H1 (cell line): ENCODE results near the gene C4orf33. TPM values are rescaled to one million over a fixed set of nuclear protein-coding genes. Genes with fewer than 3 reads are reported as not detected.

Source experiments
- CTCF ChIA-PET: fragments of 300-600 bp; sonication (Branson Sonifier 250); formaldehyde crosslinking; loops from one replicate; lab custom pipeline; 2021; ENCODE audit not compliant: partially characterized antibody; lab: Charles Lee
- POLR2A ChIA-PET: fragments of 300-600 bp; sonication (Branson Sonifier 250); formaldehyde crosslinking; loops from one replicate; lab custom pipeline; 2021; ENCODE audit warnings: inconsistent platforms; ENCODE audit not compliant: partially characterized antibody; lab: Charles Lee
- DNase-seq, 2 experiments: peaks; one replicate each; pipeline versions ENCODE4 v3.0.0 to v3.0.0-alpha.2; 2010 to 2022; ENCODE audit warnings: low spot score in 2 of 2, low read depth in 1 of 2, mixed read lengths in 1 of 2
- FAIRE-seq: peaks from 2 replicates; lab custom pipeline; 2011; peaks lifted over from hg19 to GRCh38; lab: Jason Lieb, UNC
- H2AFZ ChIP-seq: 2 replicates; pipeline ENCODE4 v1.8.1; 2012; ENCODE audit warnings: low read length, inconsistent platforms
- H2AK5ac ChIP-seq: 2 replicates; pipeline ENCODE4 v1.6.1; 2013; ENCODE audit warnings: low read depth, low read length
- H2BK120ac ChIP-seq: replicated peaks from 2 replicates; pipeline ENCODE3; 2013; ENCODE audit warnings: low read depth, low read length, inconsistent platforms
- H2BK12ac ChIP-seq: 2 replicates; pipeline ENCODE4 v1.6.1; 2013; ENCODE audit warnings: low read depth, low read length
- H2BK15ac ChIP-seq: 2 replicates; pipeline ENCODE4 v1.6.1; 2013; ENCODE audit warnings: low read length
- H2BK20ac ChIP-seq: 2 replicates; pipeline ENCODE4 v1.6.1; 2013; ENCODE audit warnings: low read length
- H2BK5ac ChIP-seq: 2 replicates; pipeline ENCODE4 v1.6.1; 2013; ENCODE audit warnings: low read depth, low read length
- H3K14ac ChIP-seq: 2 replicates; pipeline ENCODE4 v1.6.1; 2013; ENCODE audit warnings: inconsistent platforms; ENCODE audit not compliant: insufficient read length
- H3K18ac ChIP-seq: 2 replicates; pipeline ENCODE4 v1.6.1; 2013; ENCODE audit warnings: low read length; ENCODE audit errors: extremely low read depth
- H3K23ac ChIP-seq: 2 replicates; pipeline ENCODE4 v1.6.1; 2013; ENCODE audit warnings: inconsistent platforms; ENCODE audit not compliant: insufficient read length
- H3K23me2 ChIP-seq: 2 replicates; pipeline ENCODE4 v1.6.1; 2013; ENCODE audit warnings: low read depth, low read length
- H3K27ac ChIP-seq: 2 replicates; pipeline ENCODE4 v1.6.1; 2011; ENCODE audit warnings: low read depth, low read length, inconsistent platforms
- H3K27me3 ChIP-seq, 4 experiments: replicated peaks in 1 of 4; 1 replicate in 1 of 4; 2 replicates in 3 of 4; pipeline versions ENCODE4 v1.6.1 to v1.8.1; 2011 to 2013; ENCODE audit warnings: low read length in 3 of 4, mild to moderate bottlenecking in 3 of 4, inconsistent platforms in 2 of 4, mixed read lengths in 2 of 4, moderate library complexity in 1 of 4; ENCODE audit not compliant: control insufficient read depth in 3 of 4, insufficient read depth in 3 of 4; ENCODE audit errors: extremely low read depth in 1 of 4
- H3K36me3 ChIP-seq, 4 experiments: 2 replicates each; pipeline versions ENCODE4 v1.6.1 to v1.8.1; 2011 to 2013; ENCODE audit warnings: mild to moderate bottlenecking in 4 of 4, low read length in 3 of 4, moderate library complexity in 2 of 4, control low read depth in 1 of 4, inconsistent platforms in 1 of 4; ENCODE audit not compliant: insufficient read depth in 4 of 4, control insufficient read depth in 2 of 4
- H3K4ac ChIP-seq: replicated peaks from 2 replicates; pipeline ENCODE3; 2013; ENCODE audit warnings: low read length, low read depth, mixed read lengths, inconsistent platforms; ENCODE audit not compliant: insufficient read length
- H3K4me1 ChIP-seq, 4 experiments: replicated peaks in 1 of 4; 1 replicate in 1 of 4; 2 replicates in 3 of 4; pipeline versions ENCODE4 v1.6.1 to v1.8.1; 2011 to 2013; ENCODE audit warnings: low read length in 3 of 4, inconsistent platforms in 2 of 4, mixed read lengths in 1 of 4; ENCODE audit not compliant: insufficient read depth in 4 of 4, control insufficient read depth in 3 of 4
- H3K4me2 ChIP-seq, 2 experiments: 2 replicates each; pipeline versions ENCODE4 v1.6.1 to v1.8.1; 2011 to 2013; ENCODE audit warnings: low read depth in 2 of 2, low read length in 2 of 2, control low read depth in 1 of 2, inconsistent platforms in 1 of 2, mild to moderate bottlenecking in 1 of 2; ENCODE audit not compliant: insufficient read depth in 1 of 2
- H3K4me3 ChIP-seq, 4 experiments: fragments of 200-600, 300-600 bp in 1 of 4; sonication (generic), shearing (Covaris generic), sonication (Bioruptor Twin) in 1 of 4; 2 replicates each; pipeline versions ENCODE4 v1.5.1 to v1.8.1; 2011 to 2016; ENCODE audit warnings: low read length in 4 of 4, low read depth in 3 of 4, control low read depth in 2 of 4, inconsistent platforms in 2 of 4, mild to moderate bottlenecking in 2 of 4, mixed read lengths in 1 of 4, moderate library complexity in 1 of 4; ENCODE audit not compliant: insufficient read depth in 2 of 4; ENCODE audit errors: extremely low read depth in 1 of 4
- H3K56ac ChIP-seq: replicated peaks from 2 replicates; pipeline ENCODE3; 2013; ENCODE audit warnings: low read depth, mild to moderate bottlenecking, mixed read lengths, low read length, inconsistent platforms; ENCODE audit not compliant: insufficient read length
- H3K79me1 ChIP-seq: 2 replicates; pipeline ENCODE4 v1.6.1; 2013; ENCODE audit warnings: low read depth, low read length, control low read depth
- H3K79me2 ChIP-seq, 2 experiments: 2 replicates each; pipeline versions ENCODE4 v1.6.1 to v1.8.1; 2012 to 2013; ENCODE audit warnings: low read length in 2 of 2, mild to moderate bottlenecking in 2 of 2, inconsistent platforms in 1 of 2; ENCODE audit not compliant: insufficient read depth in 2 of 2, control insufficient read depth in 1 of 2
- H3K9ac ChIP-seq, 4 experiments: replicated peaks in 1 of 4; 1 replicate in 1 of 4; 2 replicates in 3 of 4; pipeline versions ENCODE4 v1.6.1 to v1.8.1; 2011 to 2013; ENCODE audit warnings: low read depth in 3 of 4, low read length in 3 of 4, control low read depth in 2 of 4, mild to moderate bottlenecking in 2 of 4, moderate library complexity in 2 of 4, inconsistent platforms in 1 of 4; ENCODE audit errors: extremely low read depth in 1 of 4
- H3K9me3 ChIP-seq, 2 experiments: 2 replicates each; pipeline versions ENCODE4 v1.6.1 to v1.8.1; 2012 to 2013; ENCODE audit warnings: mild to moderate bottlenecking in 2 of 2, moderate library complexity in 2 of 2, control low read depth in 1 of 2, inconsistent platforms in 1 of 2, low read depth in 1 of 2, low read length in 1 of 2, mixed read lengths in 1 of 2; ENCODE audit not compliant: insufficient read depth in 2 of 2
- H4K20me1 ChIP-seq, 2 experiments: replicated peaks in 1 of 2; 2 replicates each; pipeline versions ENCODE3 to v1.8.1; 2011 to 2013; ENCODE audit warnings: inconsistent platforms in 2 of 2, low read length in 2 of 2, mild to moderate bottlenecking in 1 of 2; ENCODE audit not compliant: insufficient read depth in 2 of 2, control insufficient read depth in 1 of 2
- H4K5ac ChIP-seq: 2 replicates; pipeline ENCODE4 v1.6.1; 2013; ENCODE audit warnings: low read length, low read depth, mixed read lengths, inconsistent platforms; ENCODE audit not compliant: insufficient read length
- H4K8ac ChIP-seq: 2 replicates; pipeline ENCODE4 v1.8.0; 2013; ENCODE audit warnings: mild to moderate bottlenecking, moderate library complexity, low read length, inconsistent platforms; ENCODE audit not compliant: insufficient read depth; ENCODE audit errors: extremely low read depth
- H4K91ac ChIP-seq: replicated peaks from 2 replicates; pipeline ENCODE3; 2013; ENCODE audit warnings: low read length, mixed read lengths, inconsistent platforms; ENCODE audit not compliant: insufficient read length
- ATF2 ChIP-seq: IDR thresholded peaks from 2 replicates; pipeline ENCODE4 v1.6.1; 2012; ENCODE audit warnings: low read length, inconsistent platforms
- BACH1 ChIP-seq: IDR thresholded peaks from 2 replicates; pipeline ENCODE4 v1.6.1; 2012; ENCODE audit warnings: low read length, improper control_type of control experiment
- CBX5 ChIP-seq: fragments of 300-800, 300-1000 bp; sonication (generic); IDR thresholded peaks from 2 replicates; pipeline ENCODE4 v1.7.1; 2016; ENCODE audit warnings: antibody characterized with exemption, low read length, low read depth
- CHD2 ChIP-seq: IDR thresholded peaks from 2 replicates; pipeline ENCODE4 v1.6.1; 2012; ENCODE audit warnings: low read length, improper control_type of control experiment
- CTCF ChIP-seq, 3 experiments: IDR thresholded peaks; 1 replicate in 2 of 3; 2 replicates in 1 of 3; pipeline versions ENCODE4 v1.5.1 to v1.6.1; 2011; ENCODE audit warnings: low read length in 3 of 3, mild to moderate bottlenecking in 3 of 3, inconsistent platforms in 2 of 3, low read depth in 1 of 3, moderate library complexity in 1 of 3; ENCODE audit not compliant: insufficient read depth in 1 of 3; ENCODE audit errors: control extremely low read depth in 1 of 3
- FOSL1 ChIP-seq: IDR thresholded peaks from 2 replicates; pipeline ENCODE4 v1.6.1; 2011; ENCODE audit warnings: mild to moderate bottlenecking, low read depth, low read length, moderate library complexity; ENCODE audit not compliant: insufficient read depth
- JUND ChIP-seq: IDR thresholded peaks from 2 replicates; pipeline ENCODE4 v1.6.1; 2011; ENCODE audit warnings: mild to moderate bottlenecking, improper control_type of control experiment, low read length
- RAD21 ChIP-seq, 2 experiments: IDR thresholded peaks in 1 of 2; conservative IDR thresholded peaks in 1 of 2; 2 replicates each; pipeline ENCODE4 v1.6.1; 2011; ENCODE audit warnings: low read depth in 2 of 2, low read length in 2 of 2, improper control_type of control experiment in 1 of 2, inconsistent platforms in 1 of 2, mild to moderate bottlenecking in 1 of 2, moderate library complexity in 1 of 2
- SIRT6 ChIP-seq: IDR thresholded peaks from one replicate; pipeline ENCODE4 v1.7.1; 2012; ENCODE audit warnings: low read length, inconsistent platforms
- TBP ChIP-seq: IDR thresholded peaks from 2 replicates; pipeline ENCODE4 v1.6.1; 2011; ENCODE audit warnings: low read depth, low read length, improper control_type of control experiment
- polyA plus RNA-seq, 7 experiments: library from polyadenylated mRNA; depleted of rRNA in 3 of 7; stranded (reverse) in 5 of 7; unstranded in 2 of 7; fragments of >200 nt in 5 of 7; fragments of 200-250 nt in 2 of 7; gene quantifications; 1 replicate in 5 of 7; 2 replicates in 1 of 7; 4 replicates in 1 of 7; pipeline versions ENCODE4 v1.2.1 to v1.2.3, GENCODE V29; 2011 to 2013; ENCODE audit warnings: missing spikeins in 2 of 7, mixed read lengths in 2 of 7
- total RNA-seq: library from RNA; stranded (reverse); fragmentation: NEBNext Ultra II Directional; extraction: Animal tissue kit (Norgen Biotek cat#: 25700); gene quantifications from 2 replicates; pipeline ENCODE4 v1.2.1, GENCODE V29; 2021

C4orf33 gene
- total and polyA plus RNA-seq, 2 of the 8 experiments (the other 6 are each of a cell fraction or from before 2014, with no cell fraction given): 3.4 to 6.0 TPM

- Histone ChIP-seq H2BK12ac (no peak overlapping the region), H2BK120ac (no peak overlapping the region), H3K18ac (no peak overlapping the region), H3K4ac (no peak overlapping the region), H3K27ac (no peak overlapping the region), H2BK15ac (no peak overlapping the region), H3K4me3 (no peak overlapping the region), H3K56ac (no peak overlapping the region), H3K4me1 (no peaks in the 10 kb centered on the region; a peak in 1 of 7 replicates), H2BK5ac (no peak overlapping the region), H3K79me1 (no peaks in the 10 kb centered on the region), H2BK20ac (no peak overlapping the region), H3K4me2 (no peak overlapping the region), H2AK5ac (no peak overlapping the region), H3K27me3 (no peaks in the 10 kb centered on the region), H3K79me2 (no peaks in the 10 kb centered on the region), H3K9me3 (no peaks in the 10 kb centered on the region), H4K91ac (no peak overlapping the region), H4K5ac (no peak overlapping the region), H3K23ac (no peak overlapping the region), H2AFZ (no peak overlapping the region), H3K36me3 (no peaks in the 10 kb centered on the region), H3K14ac (no peak overlapping the region), H3K23me2 (0 out of 2 replicates have a peak, but pooled peaks cover 2% of the 10 kb centered on the region), H4K20me1 (no peaks in the 10 kb centered on the region), H4K8ac (no peak overlapping the region), H3K9ac (no peak overlapping the region)
- ChIA-PET POLR2A (no interaction called here), CTCF (no interaction called here)
- no peak for FAIRE-seq
- TF ChIP-seq FOSL1 (no peak), SIRT6 (no peak), TBP (no peak), RAD21 (IDR thresholded peaks at IDR 0.05 in 1 of 2, conservative IDR thresholded peaks at IDR 0.05 in 1 of 2; ENCODE audit: low read depth in 2 of 2, low read length in 2 of 2) (no peak), BACH1 (no peak), JUND (no peak), CBX5 (no peak), CHD2 (no peak), CTCF (IDR thresholded peaks at IDR 0.05; ENCODE audit: control extremely low read depth in 1 of 3, insufficient read depth in 1 of 3, low read depth in 1 of 3, low read length in 3 of 3) (no peak), ATF2 (no peak)
- no peak for DNase-seq
Observed at GRCh38 chr4:129098531-129099001, 2.6 kb downstream of the C4orf33 start.
